Measurements from ENCODE around the gene GAS2L2.
"Not testable (repeated sequence)": the region's sequence is repeated elsewhere in the genome, so short reads cannot be mapped to it uniquely, and the experiment has no call there.

The GAS2L2 gene

DNA sequence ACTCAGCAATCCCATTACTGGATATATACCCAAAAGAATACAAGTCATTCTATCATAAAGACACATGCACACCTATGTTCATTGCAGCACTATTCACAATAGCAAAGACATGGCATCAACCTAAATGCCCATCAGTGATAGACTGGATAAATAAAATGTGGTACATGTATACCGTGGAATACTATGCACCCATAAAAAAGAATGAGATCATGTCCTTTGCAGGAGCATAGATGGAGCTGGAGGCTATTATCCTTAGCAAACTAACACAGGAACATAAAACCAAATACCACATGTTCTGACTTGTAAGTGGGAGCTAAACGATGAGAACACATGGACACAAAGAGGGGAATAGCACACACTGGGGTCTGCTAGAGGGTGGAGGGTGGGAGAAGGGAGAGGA, 49.7 kb downstream of the GAS2L2 start:
- not testable (repeated sequence) for H3K36me3 ChIP-seq (ENCODE audit: control insufficient read depth in 1 of 2, insufficient read depth in 2 of 2, low read length in 2 of 2); H3K4me1 ChIP-seq (ENCODE audit: control insufficient read depth in 1 of 2, insufficient read depth in 2 of 2, low read length in 2 of 2); H3K4me3 ChIP-seq (ENCODE audit: low read depth in 1 of 2, low read length in 2 of 2); H3K27me3 ChIP-seq (ENCODE audit: control insufficient read depth in 1 of 2, insufficient read depth in 2 of 2, low read length in 2 of 2); H3K9me3 ChIP-seq (ENCODE audit: control insufficient read depth in 1 of 2, low read length in 2 of 2); H3K9ac ChIP-seq (ENCODE audit: low read depth in 1 of 2, low read length in 2 of 2); H3K27ac ChIP-seq (ENCODE audit: low read depth, low read length)

DNA sequence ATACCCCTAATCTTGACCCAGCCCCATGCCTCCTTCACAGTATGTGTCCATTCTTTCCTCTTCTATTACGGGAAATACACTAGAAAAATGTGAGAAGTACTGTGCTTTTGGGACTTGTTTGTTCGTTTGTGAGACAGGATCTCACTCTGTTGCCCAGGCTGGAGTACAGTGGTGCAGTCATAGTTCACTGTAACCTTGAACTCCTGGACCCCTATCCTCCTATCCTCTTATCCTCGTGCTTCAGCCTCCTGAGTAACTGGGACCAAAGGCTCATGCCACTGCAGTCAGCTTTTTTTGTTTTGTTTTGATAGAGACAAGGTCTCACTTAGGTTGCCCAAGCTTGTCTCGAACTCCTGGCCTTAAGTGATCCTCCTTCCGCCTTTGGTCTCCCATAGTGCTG, 51.5 kb downstream of the GAS2L2 start:
- Histone ChIP-seq H3K36me3 (ENCODE audit: control insufficient read depth in 1 of 2, insufficient read depth in 2 of 2, low read length in 2 of 2) (peaks cover 4 to 9% of the 10 kb centered on the region in 2 donors), H3K4me1 (ENCODE audit: control insufficient read depth in 1 of 2, insufficient read depth in 2 of 2, low read length in 2 of 2) (no peaks in the 10 kb centered on the region), H3K9ac (ENCODE audit: low read depth in 1 of 2, low read length in 2 of 2) (no peak overlapping the region), H3K4me3 (ENCODE audit: low read depth in 1 of 2, low read length in 2 of 2) (no peak overlapping the region), H3K9me3 (ENCODE audit: control insufficient read depth in 1 of 2, low read length in 2 of 2) (no peaks in the 10 kb centered on the region), H3K27ac (ENCODE audit: low read depth, low read length) (no peak overlapping the region), H3K27me3 (ENCODE audit: control insufficient read depth in 1 of 2, insufficient read depth in 2 of 2, low read length in 2 of 2) (no peaks in the 10 kb centered on the region)

DNA sequence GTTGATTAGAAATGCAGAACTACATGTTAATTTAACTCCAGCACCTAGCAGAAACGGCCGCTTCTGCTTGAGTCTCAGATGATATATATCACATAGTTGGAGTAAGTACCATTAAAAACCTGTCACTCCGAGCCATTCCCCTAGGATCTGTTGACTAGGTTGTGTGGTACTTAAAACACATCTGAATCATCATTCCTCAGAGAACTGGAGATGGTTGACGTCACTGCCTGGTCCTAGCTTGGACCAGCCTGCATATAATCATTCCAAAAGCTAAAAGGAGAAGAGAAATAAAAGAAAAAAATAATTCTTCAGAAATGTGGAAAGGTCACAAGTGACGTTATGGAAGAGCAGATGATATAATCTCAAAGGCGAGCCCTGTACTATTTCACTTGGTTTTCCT, 52.9 kb downstream of the GAS2L2 start:
- H3K27me3 ChIP-seq (ENCODE audit: control insufficient read depth in 1 of 2, insufficient read depth in 2 of 2, low read length in 2 of 2): no peaks in the 10 kb centered on the region
- peaks cover 4 to 11% of the 10 kb centered on the region in 2 donors for H3K36me3 ChIP-seq (ENCODE audit: control insufficient read depth in 1 of 2, insufficient read depth in 2 of 2, low read length in 2 of 2)
- H3K9ac ChIP-seq (ENCODE audit: low read depth in 1 of 2, low read length in 2 of 2): no peak overlapping the region
- H3K27ac ChIP-seq (ENCODE audit: low read depth, low read length): no peak overlapping the region
- no peak overlapping the region for H3K4me3 ChIP-seq (ENCODE audit: low read depth in 1 of 2, low read length in 2 of 2)
- no peaks in the 10 kb centered on the region for H3K9me3 ChIP-seq (ENCODE audit: control insufficient read depth in 1 of 2, low read length in 2 of 2)
- H3K4me1 ChIP-seq (ENCODE audit: control insufficient read depth in 1 of 2, insufficient read depth in 2 of 2, low read length in 2 of 2): peaks cover 0 to 3% of the 10 kb centered on the region in 2 donors

DNA sequence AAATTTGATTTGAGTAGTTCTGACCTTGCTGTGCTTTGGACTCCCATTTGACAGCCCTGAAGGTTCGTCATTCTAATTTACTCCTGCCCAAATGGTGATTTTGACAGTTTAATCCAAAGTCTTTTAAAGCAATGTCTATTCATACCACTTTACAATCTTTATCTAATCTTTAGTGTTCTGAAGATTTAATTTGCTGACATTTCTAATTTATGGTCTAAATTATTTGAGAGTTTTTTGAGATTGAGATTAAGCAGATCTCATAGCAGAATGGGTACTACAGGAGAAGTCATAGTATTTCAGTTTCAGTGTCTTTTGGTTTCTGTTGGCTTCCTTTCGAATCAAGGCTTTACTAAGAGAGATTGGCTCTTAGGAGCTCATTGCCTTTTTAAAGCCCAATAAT, 54.2 kb downstream of the GAS2L2 start:
- H3K27ac ChIP-seq (ENCODE audit: low read depth, low read length): no peak overlapping the region
- H3K4me1 ChIP-seq (ENCODE audit: control insufficient read depth in 1 of 2, insufficient read depth in 2 of 2, low read length in 2 of 2): peaks cover 0 to 5% of the 10 kb centered on the region in 2 donors
- no peaks in the 10 kb centered on the region for H3K9me3 ChIP-seq (ENCODE audit: control insufficient read depth in 1 of 2, low read length in 2 of 2)
- H3K36me3 ChIP-seq (ENCODE audit: control insufficient read depth in 1 of 2, insufficient read depth in 2 of 2, low read length in 2 of 2): peaks cover 4 to 17% of the 10 kb centered on the region in 2 donors
- no peaks in the 10 kb centered on the region for H3K27me3 ChIP-seq (ENCODE audit: control insufficient read depth in 1 of 2, insufficient read depth in 2 of 2, low read length in 2 of 2)
- H3K9ac ChIP-seq (ENCODE audit: low read depth in 1 of 2, low read length in 2 of 2): no peak overlapping the region
- no peak overlapping the region for H3K4me3 ChIP-seq (ENCODE audit: low read depth in 1 of 2, low read length in 2 of 2)

DNA sequence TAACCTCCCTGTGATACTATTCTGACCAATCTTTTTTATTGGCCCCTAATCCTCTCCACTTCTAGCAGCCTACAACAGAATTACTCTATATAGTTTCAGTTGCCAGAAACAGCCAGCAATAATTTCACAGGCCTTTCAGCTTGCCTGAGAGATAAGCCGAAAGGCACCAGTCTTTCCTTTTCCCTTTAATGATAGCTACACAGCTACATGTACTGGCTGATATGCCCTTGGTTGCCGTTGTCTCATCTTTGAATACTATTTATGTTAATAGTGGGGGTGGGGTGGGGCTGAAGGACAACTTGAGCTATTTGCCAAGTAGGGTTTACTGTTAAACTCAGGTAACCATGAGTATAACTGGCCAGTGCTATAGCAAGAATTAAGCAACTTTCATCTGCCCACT, 57.4 kb downstream of the GAS2L2 start:
- H3K36me3 ChIP-seq (ENCODE audit: control insufficient read depth in 1 of 2, insufficient read depth in 2 of 2, low read length in 2 of 2): peaks cover 13 to 27% of the 10 kb centered on the region in 2 donors
- H3K9me3 ChIP-seq (ENCODE audit: control insufficient read depth in 1 of 2, low read length in 2 of 2): no peaks in the 10 kb centered on the region
- H3K4me1 ChIP-seq (ENCODE audit: control insufficient read depth in 1 of 2, insufficient read depth in 2 of 2, low read length in 2 of 2): peaks cover 0 to 5% of the 10 kb centered on the region in 2 donors
- H3K4me3 ChIP-seq (ENCODE audit: low read depth in 1 of 2, low read length in 2 of 2): no peak overlapping the region
- H3K9ac ChIP-seq (ENCODE audit: low read depth in 1 of 2, low read length in 2 of 2): no peak overlapping the region
- no peak overlapping the region for H3K27ac ChIP-seq (ENCODE audit: low read depth, low read length)
- H3K27me3 ChIP-seq (ENCODE audit: control insufficient read depth in 1 of 2, insufficient read depth in 2 of 2, low read length in 2 of 2): no peaks in the 10 kb centered on the region

DNA sequence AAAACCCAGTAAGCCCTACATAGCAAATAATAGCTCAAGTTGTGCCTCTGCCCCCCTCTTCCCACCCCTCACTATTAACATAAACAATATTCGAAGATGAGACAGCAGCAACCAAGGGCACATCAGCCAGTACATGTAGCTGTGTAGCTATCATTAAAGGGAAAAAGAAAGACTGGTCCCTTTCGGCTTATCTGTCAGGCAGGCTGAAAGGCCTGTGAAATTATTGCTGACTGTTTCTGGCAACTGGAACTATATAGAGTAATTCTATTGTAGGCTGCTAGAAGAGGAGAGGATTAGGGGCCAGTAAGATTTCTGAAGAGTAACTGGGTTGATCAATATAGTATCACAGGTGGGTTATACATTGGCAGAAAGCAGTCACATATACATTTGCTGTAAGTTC, 58.1 kb downstream of the GAS2L2 start:
- H3K27me3 ChIP-seq (ENCODE audit: control insufficient read depth in 1 of 2, insufficient read depth in 2 of 2, low read length in 2 of 2): no peaks in the 10 kb centered on the region
- no peaks in the 10 kb centered on the region for H3K9me3 ChIP-seq (ENCODE audit: control insufficient read depth in 1 of 2, low read length in 2 of 2)
- H3K4me1 ChIP-seq (ENCODE audit: control insufficient read depth in 1 of 2, insufficient read depth in 2 of 2, low read length in 2 of 2): peaks cover 0 to 5% of the 10 kb centered on the region in 2 donors
- H3K27ac ChIP-seq (ENCODE audit: low read depth, low read length): no peak overlapping the region
- no peak overlapping the region for H3K4me3 ChIP-seq (ENCODE audit: low read depth in 1 of 2, low read length in 2 of 2)
- peaks cover 17 to 32% of the 10 kb centered on the region in 2 donors for H3K36me3 ChIP-seq (ENCODE audit: control insufficient read depth in 1 of 2, insufficient read depth in 2 of 2, low read length in 2 of 2)
- no peak overlapping the region for H3K9ac ChIP-seq (ENCODE audit: low read depth in 1 of 2, low read length in 2 of 2)

All from duodenal mucosa (tissue), 2 donors.